ENCODE measurements around the gene SNX22.

Gene SNX22

GRCh38 chr15:64133623-64134344 lies 17.7 kb upstream of the SNX22 start:
- DNase-seq (ENCODE audit: low spot score) (no peak), FAIRE-seq (no peak)

DNA sequence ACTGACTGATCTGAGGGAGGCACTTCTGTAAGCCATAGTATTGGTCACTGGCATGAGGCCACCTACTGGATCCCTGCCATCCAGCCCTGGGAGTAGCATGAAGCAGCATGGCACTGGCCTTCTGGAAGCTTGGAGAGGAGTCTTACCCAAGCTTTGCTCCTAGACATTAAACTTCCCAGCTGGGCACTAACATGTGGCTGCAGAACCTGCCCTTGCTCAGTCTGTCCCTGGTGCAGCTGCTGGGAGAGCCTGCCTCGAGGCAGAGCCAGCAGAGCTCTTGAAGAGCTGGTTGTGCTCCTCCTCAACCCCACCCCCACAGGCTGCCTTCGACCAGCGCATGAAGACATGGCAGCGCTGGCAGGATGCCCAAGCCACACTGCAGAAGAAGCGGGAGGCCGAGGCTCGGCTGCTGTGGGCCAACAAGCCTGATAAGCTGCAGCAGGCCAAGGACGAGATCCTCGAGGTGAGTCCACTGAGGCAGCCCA lies 17.1 kb upstream of the SNX22 start:
- FAIRE-seq: no peak
- DNase-seq (ENCODE audit: low spot score): no peak

DNA sequence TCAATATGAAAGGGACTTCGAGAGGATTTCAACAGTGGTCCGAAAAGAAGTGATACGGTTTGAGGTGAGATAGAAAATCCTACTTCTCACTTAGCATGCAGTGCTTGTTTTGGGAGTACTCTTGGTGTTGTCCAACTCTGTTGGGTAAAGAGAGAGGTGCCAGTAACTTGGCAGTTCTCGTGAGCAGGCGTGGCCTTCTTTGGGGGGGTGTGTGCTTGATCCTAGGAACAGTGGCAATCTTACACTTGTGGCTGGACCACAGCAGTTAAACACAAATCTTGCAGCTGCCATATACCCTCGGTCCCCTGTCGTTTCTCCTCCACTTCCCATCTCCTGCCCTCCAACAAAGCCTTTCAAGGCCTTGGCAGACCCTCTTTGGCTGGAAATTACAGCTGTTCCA lies 15.2 kb upstream of the SNX22 start:
- no peak for FAIRE-seq
- no peak for DNase-seq (ENCODE audit: low spot score)

DNA sequence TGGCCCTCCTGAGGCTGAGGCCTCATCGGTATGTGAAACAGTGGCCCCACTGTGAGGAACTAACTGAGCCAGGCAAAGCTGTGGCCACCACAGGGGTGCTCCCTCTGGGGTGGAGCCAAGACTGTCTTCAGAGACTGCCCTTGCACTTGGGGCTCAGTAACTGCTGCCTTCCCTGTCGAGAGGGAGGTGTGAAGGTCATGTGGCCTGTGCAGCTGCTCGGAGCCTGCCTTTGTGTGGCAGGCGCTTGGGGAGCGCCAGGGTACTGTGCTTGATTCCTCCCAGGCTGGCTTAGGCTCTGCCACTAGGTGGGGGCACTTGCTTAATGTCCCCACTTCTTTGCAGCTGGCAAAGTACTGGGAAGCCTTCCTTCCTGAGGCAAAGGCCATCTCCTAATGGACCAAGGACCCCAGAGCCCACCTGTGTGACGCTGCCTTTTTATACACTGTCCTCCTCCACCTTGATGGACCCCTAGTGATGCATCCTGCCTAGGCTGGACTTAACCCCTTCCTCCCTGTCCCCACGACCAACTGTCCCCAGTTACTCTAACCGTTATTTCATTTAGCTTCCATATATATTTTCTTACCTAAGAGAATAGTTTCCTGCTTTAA lies 14.2 kb upstream of the SNX22 start:
- DNase-seq (ENCODE audit: low spot score) (no peak), FAIRE-seq (no peak)

GRCh38 chr15:64138331-64138941 lies 13.1 kb upstream of the SNX22 start:
- FAIRE-seq (no peak), DNase-seq (ENCODE audit: low spot score) (no peak)

GRCh38 chr15:64141798-64142512 lies 9.6 kb upstream of the SNX22 start:
- FAIRE-seq (no peak), DNase-seq (ENCODE audit: low spot score) (no peak)

- no peak for FAIRE-seq
- no peak for DNase-seq (ENCODE audit: low spot score)
Measured at GRCh38 chr15:64143276-64143675, 8.3 kb upstream of the SNX22 start.

GRCh38 chr15:64144192-64144564 lies 7.4 kb upstream of the SNX22 start:
- FAIRE-seq: no peak
- DNase-seq (ENCODE audit: low spot score): no peak

GRCh38 chr15:64144565-64145281 lies 6.8 kb upstream of the SNX22 start:
- DNase-seq (ENCODE audit: low spot score) (no peak), FAIRE-seq (no peak)

- FAIRE-seq (no peak), DNase-seq (ENCODE audit: low spot score) (no peak)
Measured at GRCh38 chr15:64146041-64146440, 5.5 kb upstream of the SNX22 start.

- FAIRE-seq: no peak
Measured at GRCh38 chr15:64146520-64146884, 5.0 kb upstream of the SNX22 start.

DNA sequence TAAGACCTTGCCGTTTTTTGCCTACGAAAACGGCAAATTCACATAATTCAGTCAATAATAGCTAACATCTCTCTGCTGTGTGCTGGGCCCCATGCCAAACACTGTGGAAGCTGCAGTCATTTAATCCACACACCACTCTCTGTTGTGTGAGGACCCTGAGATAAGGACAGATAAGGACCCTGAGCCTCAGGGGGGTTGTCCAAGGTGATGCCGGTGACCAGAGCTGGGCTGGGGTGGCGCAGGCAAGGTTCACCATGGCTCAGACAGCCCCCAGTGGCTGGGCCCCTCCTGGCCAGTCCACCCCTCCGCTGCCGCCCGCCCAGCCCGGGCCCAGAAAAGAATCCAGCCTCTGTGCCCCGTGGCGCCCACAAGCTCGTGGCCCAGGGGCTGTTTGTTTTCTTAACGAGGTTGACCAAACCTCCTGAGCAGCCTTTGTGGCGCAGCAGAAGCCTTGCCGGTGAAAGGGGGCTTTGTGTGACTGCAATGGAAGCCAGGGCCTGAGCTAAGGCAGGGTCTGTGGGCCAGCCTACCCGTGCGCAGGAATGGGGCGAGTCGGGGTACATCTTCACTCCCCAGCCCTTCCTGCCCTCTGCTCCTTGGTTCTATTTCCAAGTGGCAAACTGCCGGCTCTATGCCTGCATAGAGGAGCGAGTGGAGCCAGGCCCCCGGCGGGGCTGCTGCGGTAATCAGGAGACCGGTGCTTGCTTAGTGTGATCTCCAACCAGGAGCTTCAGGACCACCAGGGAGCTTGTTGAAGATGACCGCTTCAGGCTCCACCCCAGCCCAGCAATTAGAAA lies 4.4 kb upstream of the SNX22 start:
- DNase-seq (ENCODE audit: low spot score) (no peak), FAIRE-seq (no peak)

More at GRCh38 chr15:64146520-64146884, 5.0 kb upstream of the SNX22 start:
- no peak for DNase-seq (ENCODE audit: low spot score)

GRCh38 chr15:64148168-64148567 lies 3.4 kb upstream of the SNX22 start:
- no peak for DNase-seq (ENCODE audit: low spot score)
- FAIRE-seq: no peak

GRCh38 chr15:64148581-64148980 lies 3.0 kb upstream of the SNX22 start:
- DNase-seq (ENCODE audit: low spot score): no peak
- no peak for FAIRE-seq

GRCh38 chr15:64149424-64149823 lies 2.1 kb upstream of the SNX22 start:
- DNase-seq (ENCODE audit: low spot score): no peak
- no peak for FAIRE-seq

GRCh38 chr15:64149893-64150578 lies 1.5 kb upstream of the SNX22 start:
- DNase-seq (ENCODE audit: low spot score) (no peak), FAIRE-seq (no peak)

GRCh38 chr15:64152507-64153387 lies 1.2 kb downstream of the SNX22 start:
- FAIRE-seq (no peak), DNase-seq (ENCODE audit: low spot score) (no peak)

- no peak for FAIRE-seq
- peak; percentile 69 for DNase-seq (ENCODE audit: low spot score)
Measured at GRCh38 chr15:64153480-64154367, 2.2 kb downstream of the SNX22 start.

All from RCC 7860 (cell line).